HG03135 (cell line): ENCODE data around the gene TP53BP2.
"Not testable (repeated sequence)": the region's sequence is repeated elsewhere in the genome, so short reads cannot be mapped to it uniquely, and the experiment has no call there.

ENCODE experiments used
- ATAC-seq: cut with Tn5 transposase; IDR thresholded peaks from one replicate; pipeline ENCODE4 v1.9.1; 2021; ENCODE audit warnings: mild to moderate bottlenecking, moderate library complexity; ENCODE audit not compliant: unreplicated experiment

The TP53BP2 gene

DNA sequence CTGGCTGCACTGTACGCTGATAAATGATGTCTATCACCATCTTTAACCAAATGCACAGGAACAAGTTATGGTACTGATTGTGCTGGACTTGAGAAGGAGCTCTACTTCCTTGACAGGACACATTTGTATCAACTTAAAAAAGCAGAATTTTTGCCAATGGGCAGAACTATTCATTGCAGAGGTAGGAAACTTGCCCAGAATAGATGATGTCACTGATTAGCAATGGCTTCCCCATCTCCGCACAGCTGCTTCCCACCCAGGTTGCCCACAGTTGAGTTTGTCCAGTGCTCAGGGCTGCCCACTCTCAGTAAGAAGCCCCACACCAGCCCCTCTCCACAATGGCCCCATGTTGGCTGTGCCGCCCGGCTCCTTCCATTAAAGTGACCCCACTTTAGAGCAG is 100.0 kb downstream of the TP53BP2 start:
- no peak for ATAC-seq

- no peak for ATAC-seq
Measured at GRCh38 chr1:223742856-223743517, 102.8 kb downstream of the TP53BP2 start.

DNA sequence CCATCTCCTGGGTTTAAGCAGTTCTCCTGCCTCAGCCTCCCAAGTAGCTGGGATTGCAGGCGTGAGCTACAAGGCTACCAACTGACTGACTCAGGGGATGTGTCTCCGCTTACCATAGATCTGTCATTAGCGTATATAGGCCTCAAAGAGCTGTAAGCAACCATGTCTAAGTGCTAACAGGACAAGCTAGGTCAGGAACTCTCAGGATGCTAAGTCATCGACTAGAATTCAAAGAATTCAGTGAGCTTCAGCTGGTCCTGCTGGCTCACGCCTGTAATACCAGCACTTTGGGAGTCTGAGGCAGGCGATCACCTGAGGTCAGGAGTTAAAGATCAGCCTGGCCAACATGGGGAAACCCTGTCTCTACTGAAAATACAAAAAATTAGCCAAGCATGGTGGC is 103.9 kb downstream of the TP53BP2 start:
- ATAC-seq = no peak

- ATAC-seq = not testable (repeated sequence)
Measured at GRCh38 chr1:223740038-223740736, 105.6 kb downstream of the TP53BP2 start.

DNA sequence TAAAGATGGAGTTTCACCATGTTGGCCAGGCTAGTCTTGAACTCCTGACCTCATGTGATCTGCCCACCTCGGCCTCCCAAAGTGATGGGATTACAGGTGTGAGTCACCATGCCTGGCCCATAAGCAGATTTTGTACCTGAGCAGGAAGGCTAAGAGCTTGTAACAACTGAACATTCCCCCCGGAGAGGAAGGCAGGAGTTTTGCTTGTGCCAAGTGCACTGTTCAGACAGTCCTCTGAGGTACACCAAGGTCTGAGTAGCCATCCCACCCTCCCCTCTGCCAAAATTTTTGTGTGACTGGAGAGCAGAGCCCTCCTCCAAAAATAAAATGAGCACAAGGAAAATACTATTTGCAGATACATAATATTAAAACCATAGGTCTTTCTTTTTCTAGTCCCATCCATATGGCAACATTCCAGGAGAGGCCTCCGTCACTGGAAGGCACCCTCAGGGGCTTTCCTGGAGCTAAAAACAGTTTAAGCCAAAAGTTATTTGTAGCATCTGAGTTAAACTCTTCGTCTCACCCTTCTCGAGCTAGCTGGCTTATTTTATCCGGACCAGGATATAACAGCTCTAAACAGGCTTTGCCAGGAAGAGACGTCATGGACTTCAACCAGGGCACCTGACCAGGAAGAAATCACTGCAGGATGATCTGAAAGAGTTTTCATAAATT is 106.2 kb downstream of the TP53BP2 start:
- no peak for ATAC-seq

GRCh38 chr1:223738465-223739365 is 107.0 kb downstream of the TP53BP2 start:
- ATAC-seq = no peak

- no peak for ATAC-seq
Measured at GRCh38 chr1:223737342-223737741, 108.4 kb downstream of the TP53BP2 start.

- not testable (repeated sequence) for ATAC-seq
Measured at GRCh38 chr1:223736638-223737037, 109.1 kb downstream of the TP53BP2 start.

DNA sequence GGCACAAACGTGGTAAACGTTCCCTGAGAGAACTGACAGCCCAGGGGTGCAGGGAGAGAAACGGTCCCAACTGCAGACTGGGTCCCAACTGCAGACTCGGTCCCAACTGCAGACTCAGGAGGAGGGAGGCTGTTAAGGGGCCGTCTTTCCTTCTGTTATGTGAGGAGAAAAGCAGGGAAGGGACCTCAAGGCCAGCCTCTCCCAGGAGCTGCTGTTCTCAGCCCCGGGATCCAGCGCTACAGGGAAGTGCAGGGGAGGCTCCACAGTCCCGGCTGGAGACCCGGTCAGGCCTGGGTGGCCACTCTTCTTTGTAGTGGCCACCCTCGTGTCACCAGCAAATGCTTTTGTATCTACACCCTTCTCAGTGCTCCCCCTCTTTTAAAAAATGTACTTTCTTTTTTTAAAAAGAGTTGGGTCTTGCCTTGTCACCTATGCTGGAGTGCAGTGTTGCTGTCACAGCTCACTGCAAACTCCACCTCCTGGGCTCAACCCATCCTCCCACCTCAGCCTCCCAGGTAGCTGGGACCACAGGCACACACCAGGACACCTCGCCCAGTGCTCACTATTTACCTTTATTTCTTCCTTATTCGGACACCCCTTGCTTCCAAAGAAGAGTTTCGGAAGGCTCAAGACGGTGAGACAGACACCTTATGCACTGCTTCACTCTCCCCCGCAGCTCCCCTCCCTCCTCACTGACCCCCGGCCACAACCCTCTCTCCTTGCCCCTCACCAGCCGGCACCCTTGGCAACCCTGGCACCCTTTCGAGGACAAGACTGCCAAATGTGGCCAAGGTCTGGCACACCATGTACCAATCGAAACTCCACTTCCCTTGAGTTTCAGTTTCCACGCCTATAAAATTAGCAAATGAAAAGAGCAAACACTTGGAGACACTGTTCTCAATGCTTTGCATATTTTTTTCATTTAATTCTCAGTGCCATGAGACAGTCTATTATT is 111.6 kb downstream of the TP53BP2 start:
- no peak for ATAC-seq

DNA sequence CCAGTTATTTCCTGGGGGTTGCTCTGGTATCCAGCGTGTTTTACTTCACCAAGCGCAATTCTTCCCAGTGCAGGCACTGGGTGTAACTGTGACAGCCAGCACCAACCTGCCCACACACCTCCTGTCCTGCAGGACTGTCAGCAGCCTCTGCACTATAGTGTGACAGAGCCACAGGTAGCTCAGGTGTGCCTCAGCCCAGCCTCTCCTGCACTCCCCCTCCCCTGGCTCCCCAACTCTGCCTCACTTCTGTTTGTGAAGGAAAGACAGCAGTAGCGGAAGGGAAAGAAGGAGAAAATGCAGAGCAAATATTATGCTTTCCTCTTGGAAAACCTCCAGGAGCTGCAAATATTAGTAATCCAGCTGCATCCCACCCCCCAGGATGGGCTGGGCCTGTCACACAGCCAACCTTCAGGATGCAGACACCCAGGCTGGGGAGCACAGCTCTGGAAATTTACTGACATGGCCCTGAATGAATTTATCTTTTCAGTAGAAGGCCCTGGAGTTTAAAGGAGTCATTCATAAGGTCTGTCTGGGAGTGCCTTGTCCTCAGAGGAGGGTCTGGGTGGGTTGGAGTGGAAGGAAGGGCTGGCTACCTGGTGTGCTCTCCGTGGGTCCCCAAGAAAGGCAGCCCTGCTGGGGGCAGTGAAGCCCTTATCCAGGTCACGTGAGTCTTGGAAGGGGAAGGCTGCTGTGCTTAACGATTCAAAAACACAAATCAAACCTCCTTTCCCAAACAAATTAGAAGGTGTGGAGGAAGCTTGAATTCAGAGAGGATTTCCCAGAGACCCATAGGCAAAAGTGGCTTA is 112.6 kb downstream of the TP53BP2 start:
- no peak for ATAC-seq

DNA sequence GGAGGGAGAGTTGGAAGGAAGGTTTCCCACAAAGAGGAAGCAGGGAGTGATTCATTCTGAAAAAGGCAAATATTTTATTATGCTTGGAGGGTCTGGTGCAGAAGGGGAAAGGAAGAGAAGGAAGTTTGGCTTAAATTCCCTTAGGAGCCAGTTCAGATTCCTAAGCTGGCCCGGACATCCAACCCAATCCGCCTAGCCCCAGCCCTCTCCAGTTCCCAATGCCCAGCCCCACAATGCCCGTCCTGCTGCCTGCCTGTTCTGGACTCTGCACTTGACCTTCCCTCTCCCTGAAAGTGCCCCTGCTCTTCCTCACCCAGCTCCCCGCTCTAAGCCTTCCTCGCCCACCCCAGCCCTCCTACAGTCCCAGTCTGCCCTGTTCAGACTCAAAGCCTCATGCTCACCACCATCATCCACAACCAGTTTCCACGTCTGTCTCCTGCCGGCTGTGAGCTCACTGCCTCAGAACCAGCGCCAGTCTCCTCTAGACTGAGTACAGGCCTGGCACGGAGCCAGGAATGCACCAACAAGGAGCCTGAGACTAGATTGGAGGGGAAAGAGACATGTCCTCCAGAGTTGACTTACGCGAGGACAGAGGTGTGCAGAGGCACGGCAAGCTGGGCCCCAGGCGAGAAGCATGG is 114.5 kb downstream of the TP53BP2 start:
- no peak for ATAC-seq

DNA sequence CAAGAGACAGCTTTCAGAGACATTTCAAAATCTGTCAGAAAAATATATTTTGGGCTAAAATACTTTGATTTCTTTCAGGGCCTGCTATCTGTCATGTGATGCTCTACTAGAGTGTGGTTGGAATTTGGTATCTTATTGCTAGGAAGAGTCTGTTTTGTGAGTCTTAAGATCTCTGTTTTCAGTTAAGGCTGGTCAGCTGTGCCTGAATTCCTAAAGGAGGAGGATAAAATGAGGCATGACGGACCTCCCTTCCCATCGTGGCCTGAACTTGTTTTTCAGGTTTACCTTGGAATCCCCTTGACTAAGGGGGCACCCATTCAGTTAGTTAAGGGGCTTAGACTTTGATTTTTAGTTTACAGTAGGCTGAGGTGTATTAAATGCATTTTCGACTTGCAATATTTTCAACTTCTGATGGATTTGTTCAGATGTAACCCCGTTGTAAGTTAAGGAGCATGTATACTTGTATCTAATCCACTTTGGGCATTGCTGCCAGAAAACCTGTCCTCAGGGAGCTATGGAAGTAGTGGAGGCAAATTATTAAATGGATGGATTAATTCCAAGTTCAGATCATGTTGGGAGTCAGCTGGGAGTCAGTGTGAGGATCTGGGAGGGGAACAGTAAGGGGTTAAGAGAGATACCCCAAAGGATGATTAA is 115.1 kb downstream of the TP53BP2 start:
- no peak for ATAC-seq

- no peak for ATAC-seq
Measured at GRCh38 chr1:223729906-223730305, 115.8 kb downstream of the TP53BP2 start.
